Left ventricle myocardium inferior (tissue), 1 donor: ENCODE measurements around the gene IGFBP7. TPM values are rescaled to one million over a fixed set of nuclear protein-coding genes. Genes with fewer than 3 reads are reported as not detected.
A peak's percentile ranks its signal among the peaks of the same experiment; 100 is the strongest.

ENCODE experiments used
- DNase-seq: peaks from one replicate; pipeline ENCODE4 v3.0.0-alpha.2; 2020
- H3K27ac ChIP-seq: fragments of 200-600 bp; replicated peaks from 2 replicates; pipeline ENCODE4 v1.8.0; 2021
- H3K27me3 ChIP-seq: fragments of 200-600 bp; 2 replicates; pipeline ENCODE4 v1.8.0; 2021; ENCODE audit warnings: low read depth
- H3K36me3 ChIP-seq: fragments of 200-600 bp; 2 replicates; pipeline ENCODE4 v1.8.0; 2021
- H3K4me1 ChIP-seq: fragments of 200-600 bp; 2 replicates; pipeline ENCODE4 v1.8.0; 2021
- H3K4me3 ChIP-seq: fragments of 200-600 bp; 2 replicates; pipeline ENCODE4 v1.8.0; 2021; ENCODE audit warnings: mild to moderate bottlenecking, moderate library complexity
- H3K9me3 ChIP-seq: fragments of 200-600 bp; replicated peaks from 2 replicates; pipeline ENCODE4 v1.8.0; 2021
- CTCF ChIP-seq: fragments of 200-600 bp; IDR thresholded peaks from 2 replicates; pipeline ENCODE4 v1.8.0; 2021; ENCODE audit warnings: antibody characterized with exemption, mild to moderate bottlenecking, borderline replicate concordance
- intact Hi-C: fragments of 100-400 bp; cut with micrococcal nuclease; formaldehyde crosslinking; loops from one replicate; pipeline ENCODE4 v1.11.0; 2022
- total RNA-seq: library from RNA; stranded (reverse); fragmentation: NEBNext Ultra II Directional; extraction: Animal tissue kit (Norgen Biotek cat#: 25700); gene quantifications from one replicate; pipeline ENCODE4 v1.2.1, GENCODE V29; 2021
- donor health status: DM: no; HTN: yes; CAD: no; lungs with severe emphysema.

Gene IGFBP7
- total RNA-seq, 1 donor from 2014 or later: 698 TPM

- H3K4me1 ChIP-seq: peaks cover 82% of the 10 kb centered on the region
- TF ChIP-seq CTCF: no peak
- peaks cover 6% of the 10 kb centered on the region for H3K36me3 ChIP-seq
- intact Hi-C loops: no loop called here
- H3K9me3 ChIP-seq: no peaks in the 10 kb centered on the region
- no peak overlapping the region for H3K4me3 ChIP-seq
- no peak for DNase-seq
- no peaks in the 10 kb centered on the region for H3K27me3 ChIP-seq
- peak overlapping the region; percentile 74 for H3K27ac ChIP-seq
Observed at GRCh38 chr4:57085278-57085677, 24.9 kb downstream of the IGFBP7 start.

GRCh38 chr4:57084360-57084759 lies 25.8 kb downstream of the IGFBP7 start:
- no peak for TF ChIP-seq CTCF
- H3K4me1 ChIP-seq: peaks cover 82% of the 10 kb centered on the region
- peak overlapping the region; percentile 74 for H3K27ac ChIP-seq

GRCh38 chr4:57083090-57083489 lies 27.1 kb downstream of the IGFBP7 start:
- intact Hi-C loops: no loop called here
- H3K4me1 ChIP-seq: peaks cover 86% of the 10 kb centered on the region

More at GRCh38 chr4:57084360-57084759, 25.8 kb downstream of the IGFBP7 start:
- intact Hi-C loops: no loop called here
- Histone ChIP-seq H3K36me3 (peaks cover 5% of the 10 kb centered on the region), H3K27me3 (no peaks in the 10 kb centered on the region), H3K9me3 (no peaks in the 10 kb centered on the region), H3K4me3 (no peak overlapping the region)
- DNase-seq: no peak

GRCh38 chr4:57081651-57082621 lies 28.2 kb downstream of the IGFBP7 start:
- no peak for TF ChIP-seq CTCF
- Histone ChIP-seq H3K27me3 (no peaks in the 10 kb centered on the region), H3K27ac (peak overlapping the region; percentile 79), H3K36me3 (no peaks in the 10 kb centered on the region), H3K4me3 (no peak overlapping the region), H3K9me3 (no peaks in the 10 kb centered on the region), H3K4me1 (peaks cover 91% of the 10 kb centered on the region)
- no peak for DNase-seq
- intact Hi-C loops: no loop called here

More at GRCh38 chr4:57083090-57083489, 27.1 kb downstream of the IGFBP7 start:
- Histone ChIP-seq H3K27ac (peak overlapping the region; percentile 79), H3K27me3 (no peaks in the 10 kb centered on the region), H3K36me3 (peaks cover under 1% of the 10 kb centered on the region), H3K4me3 (no peak overlapping the region), H3K9me3 (no peaks in the 10 kb centered on the region)
- DNase-seq: no peak
- no peak for TF ChIP-seq CTCF

GRCh38 chr4:57080781-57081650 lies 29.2 kb downstream of the IGFBP7 start:
- Histone ChIP-seq H3K4me1 (peaks cover 91% of the 10 kb centered on the region), H3K27ac (peak overlapping the region; percentile 79), H3K4me3 (no peak overlapping the region), H3K36me3 (peaks cover under 1% of the 10 kb centered on the region), H3K27me3 (no peaks in the 10 kb centered on the region), H3K9me3 (no peaks in the 10 kb centered on the region)
- TF ChIP-seq CTCF: no peak
- DNase-seq: no peak
- intact Hi-C loops: no loop called here
